CD4-positive, alpha-beta T cell treated with Interleukin-17A for 4 hours (primary cell): ENCODE data around the gene SEMA5B.

Source experiments
- DNase-seq: peaks from one replicate; pipeline ENCODE4 v3.0.0-alpha.2; 2020; ENCODE audit warnings: mixed read lengths

The SEMA5B gene

DNA sequence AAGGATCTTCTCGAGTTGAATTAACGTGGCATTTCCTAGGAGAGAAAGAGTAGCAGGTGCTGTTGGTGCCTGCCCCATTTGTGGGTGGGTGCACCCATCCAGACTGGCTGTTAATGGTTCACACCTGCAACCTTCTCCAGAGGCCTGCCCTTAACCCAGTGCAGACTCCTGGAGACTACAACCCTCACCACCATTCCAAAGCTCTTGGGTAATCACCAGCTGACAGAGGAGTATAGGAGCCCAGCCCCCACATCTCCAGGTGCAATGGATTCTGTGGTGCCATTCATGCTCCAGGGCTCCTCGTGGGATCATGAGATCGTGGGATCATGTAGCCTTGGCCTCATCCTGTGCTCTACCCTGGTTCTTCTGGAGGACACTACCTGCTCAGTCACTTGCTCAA, 60.2 kb downstream of the SEMA5B start:
- no peak for DNase-seq

DNA sequence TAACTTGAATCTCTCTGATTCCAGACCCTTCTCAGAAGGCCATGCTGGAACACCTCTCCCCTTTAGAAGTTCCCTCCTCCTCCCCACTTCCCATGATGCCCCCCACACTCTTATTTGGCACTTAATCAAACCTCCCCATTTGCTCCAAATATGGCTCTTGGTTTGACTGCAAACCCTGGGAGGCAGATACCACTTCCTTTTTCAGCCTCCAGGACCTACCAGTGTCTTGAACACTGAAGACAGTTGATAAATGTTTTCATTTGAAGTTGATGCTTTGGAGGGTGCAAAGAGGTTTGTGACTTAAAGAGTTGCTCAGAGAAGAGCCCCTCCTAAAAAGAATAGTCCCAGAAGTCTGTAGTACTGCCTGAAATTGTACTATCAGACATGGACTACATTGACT, 61.5 kb downstream of the SEMA5B start:
- no peak for DNase-seq

DNA sequence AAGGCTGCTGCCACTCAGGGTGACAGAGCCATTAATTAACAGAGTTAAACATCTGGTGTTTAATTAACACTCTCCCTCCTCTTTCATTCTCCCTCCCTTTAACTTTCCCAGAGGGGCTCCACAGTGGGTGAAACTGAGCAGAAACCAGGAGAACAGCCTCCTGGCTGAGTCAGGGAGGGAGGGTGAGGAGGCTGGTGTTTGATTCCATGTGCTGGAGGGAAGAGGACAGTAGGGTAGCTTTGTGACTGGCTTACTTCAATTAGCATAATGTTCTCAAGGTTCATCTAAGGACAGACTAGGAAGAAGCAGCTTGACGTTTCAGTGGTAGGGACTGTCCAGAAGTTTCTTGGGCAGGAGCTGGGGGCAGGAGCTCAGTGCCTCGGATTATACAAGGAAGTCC, 62.8 kb downstream of the SEMA5B start:
- DNase-seq, result no peak

DNA sequence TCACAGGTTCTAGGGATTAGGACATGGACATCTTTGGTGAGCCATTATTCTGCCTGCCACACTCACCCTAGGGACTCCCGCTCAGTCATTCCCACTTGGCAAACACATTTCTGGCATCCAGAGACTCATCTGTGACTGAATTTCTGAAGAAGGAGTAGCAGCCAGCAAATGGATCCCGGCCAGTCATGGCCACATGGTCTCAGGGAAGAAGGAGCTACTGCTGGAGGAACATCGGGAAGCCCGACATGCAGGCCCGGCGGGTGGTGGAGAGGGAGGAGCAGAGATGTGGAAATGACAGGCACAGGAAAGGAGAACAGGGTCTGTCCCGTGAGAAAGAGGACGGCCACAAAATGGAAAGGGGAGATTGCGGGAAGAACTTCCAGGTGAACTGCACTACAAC, 65.4 kb downstream of the SEMA5B start:
- no peak for DNase-seq

DNA sequence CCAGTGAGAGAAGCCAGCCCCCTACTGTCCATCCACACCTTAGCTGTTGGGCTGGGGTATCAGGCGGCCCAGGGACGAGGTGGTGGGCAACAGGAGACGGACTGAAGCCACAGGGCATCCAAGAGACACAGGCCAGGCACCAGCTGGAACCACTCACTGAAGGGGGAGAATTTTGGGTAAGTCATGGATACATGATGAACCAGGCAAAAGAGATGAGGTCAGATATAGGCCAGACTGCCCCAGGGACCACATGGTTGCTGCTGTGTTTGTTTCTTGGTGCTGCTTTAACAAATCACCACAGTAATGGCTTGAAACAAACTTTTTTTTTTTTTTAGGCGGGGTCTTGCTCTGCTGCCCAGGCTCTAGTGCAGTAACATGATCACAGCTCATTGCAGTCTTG, 66.4 kb downstream of the SEMA5B start:
- DNase-seq, result no peak

DNA sequence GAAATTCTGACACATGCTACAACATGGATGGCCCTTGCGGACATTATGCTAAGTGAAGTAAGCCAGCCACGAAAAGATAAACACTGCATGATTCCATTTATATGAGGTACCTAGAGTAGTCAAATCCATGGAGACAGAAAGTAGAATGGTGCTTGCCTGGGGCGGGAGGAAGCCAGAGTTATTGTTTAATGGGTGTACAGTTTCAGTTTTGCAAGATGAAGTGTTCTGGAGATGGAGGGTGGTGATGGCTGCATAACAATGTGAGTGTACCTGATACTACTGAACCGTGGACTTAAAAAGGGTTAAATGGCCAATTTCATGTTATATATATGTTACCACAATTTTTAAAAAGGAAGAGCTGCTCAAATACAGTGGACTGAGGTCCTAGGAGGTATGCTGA, 66.9 kb downstream of the SEMA5B start:
- no peak for DNase-seq

DNA sequence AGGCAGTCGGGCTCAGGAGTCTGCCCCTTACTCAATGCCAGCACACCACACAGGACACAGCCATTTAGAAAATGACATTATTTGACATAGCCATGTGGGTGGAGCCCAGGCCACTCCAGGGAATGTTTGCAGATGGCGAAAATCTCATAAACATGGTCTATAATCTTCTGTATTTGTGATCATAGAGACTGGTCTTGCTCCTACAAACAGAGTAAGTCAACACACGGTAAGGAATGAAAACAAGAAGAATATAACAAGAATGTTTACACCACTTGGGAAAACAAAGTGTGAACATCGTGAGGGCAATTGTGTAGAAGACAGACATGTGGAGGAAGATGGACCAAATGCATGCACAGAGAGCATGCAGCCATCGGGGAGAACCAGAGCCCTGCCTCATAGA, 68.2 kb downstream of the SEMA5B start:
- no peak for DNase-seq

DNA sequence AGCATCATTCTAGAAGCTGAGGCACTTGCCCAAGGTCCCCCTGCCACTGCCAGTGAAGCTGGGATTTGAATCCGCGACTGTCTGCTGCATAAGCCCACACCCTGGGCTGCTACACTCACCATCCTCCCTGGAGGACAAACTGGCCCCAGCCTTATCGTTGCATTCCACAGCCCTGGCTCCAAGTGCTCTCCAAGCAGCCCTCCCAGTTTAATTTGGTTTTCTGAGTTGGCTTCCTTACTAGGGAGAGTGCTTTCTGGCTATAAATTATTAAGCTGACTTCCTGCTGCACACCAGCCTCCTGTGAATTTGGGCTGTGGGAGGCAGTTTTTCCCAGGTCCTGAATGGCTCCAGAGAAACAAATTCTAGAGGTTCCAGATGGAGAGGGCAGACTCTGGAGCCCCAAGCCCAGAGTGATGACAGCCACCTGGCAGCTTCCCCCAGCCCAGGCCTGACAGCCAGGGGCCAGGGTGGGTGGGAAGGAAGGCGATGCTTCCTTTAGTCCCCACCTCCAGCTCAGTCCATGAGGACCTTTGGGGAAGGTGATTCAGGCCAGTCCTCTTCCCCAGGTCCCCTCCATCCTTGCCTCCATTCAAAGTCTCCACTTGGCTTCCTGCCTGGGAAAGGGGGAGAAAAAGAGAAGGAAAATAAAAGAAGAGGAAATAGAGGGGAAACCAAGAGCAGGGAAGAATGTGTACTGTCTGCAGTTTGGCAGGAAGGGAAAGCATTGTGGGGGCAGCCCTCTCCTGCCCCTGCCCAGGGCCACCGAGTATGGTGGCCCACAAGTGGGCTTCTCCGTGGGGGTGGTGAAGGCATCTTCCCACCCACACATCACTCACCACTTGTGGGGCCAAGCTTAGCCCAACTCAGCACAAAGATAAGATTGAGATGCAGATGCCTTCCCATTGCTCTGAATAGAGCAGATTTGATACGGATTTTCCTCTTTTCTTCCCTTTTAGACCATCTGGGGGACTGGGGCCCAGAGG, 69.6 kb downstream of the SEMA5B start:
- DNase-seq, result no peak

DNA sequence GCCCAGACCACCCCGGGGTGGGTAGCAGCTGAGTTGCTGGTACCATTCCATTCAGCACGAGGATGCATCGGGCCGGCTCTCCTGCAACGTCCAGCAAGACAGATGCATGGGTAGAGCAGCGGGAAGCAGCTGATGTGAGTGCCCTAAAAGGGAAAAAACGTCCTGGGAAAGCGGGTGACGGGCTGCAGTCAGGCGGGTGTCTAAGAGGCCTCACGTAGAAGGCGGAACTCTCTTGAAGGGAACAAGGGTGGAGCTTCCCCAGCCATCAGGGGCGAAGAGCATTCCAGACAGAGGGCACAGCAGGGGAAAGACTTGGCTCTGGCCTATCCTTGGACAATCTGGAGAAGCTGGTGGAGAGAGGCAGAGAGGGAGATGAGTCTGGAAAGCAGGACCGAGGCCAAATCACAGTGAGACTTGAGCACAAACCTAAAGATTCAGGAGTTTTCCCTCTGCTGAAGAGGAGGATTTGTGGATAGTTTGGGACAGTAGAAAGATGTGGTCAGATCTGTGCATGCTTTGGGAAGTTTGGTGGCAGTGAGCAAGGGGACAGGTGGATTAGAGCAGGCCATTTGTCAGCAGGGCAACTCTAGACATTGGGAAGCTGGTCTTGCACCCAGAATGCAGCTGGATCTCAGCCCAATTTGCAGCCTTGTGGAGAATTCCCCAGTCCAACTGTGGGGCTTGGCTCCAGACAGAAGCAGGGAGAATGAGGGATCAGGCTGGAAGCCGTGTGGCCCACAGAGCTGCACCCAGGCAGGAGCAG, 70.7 kb downstream of the SEMA5B start:
- DNase-seq, result no peak

DNA sequence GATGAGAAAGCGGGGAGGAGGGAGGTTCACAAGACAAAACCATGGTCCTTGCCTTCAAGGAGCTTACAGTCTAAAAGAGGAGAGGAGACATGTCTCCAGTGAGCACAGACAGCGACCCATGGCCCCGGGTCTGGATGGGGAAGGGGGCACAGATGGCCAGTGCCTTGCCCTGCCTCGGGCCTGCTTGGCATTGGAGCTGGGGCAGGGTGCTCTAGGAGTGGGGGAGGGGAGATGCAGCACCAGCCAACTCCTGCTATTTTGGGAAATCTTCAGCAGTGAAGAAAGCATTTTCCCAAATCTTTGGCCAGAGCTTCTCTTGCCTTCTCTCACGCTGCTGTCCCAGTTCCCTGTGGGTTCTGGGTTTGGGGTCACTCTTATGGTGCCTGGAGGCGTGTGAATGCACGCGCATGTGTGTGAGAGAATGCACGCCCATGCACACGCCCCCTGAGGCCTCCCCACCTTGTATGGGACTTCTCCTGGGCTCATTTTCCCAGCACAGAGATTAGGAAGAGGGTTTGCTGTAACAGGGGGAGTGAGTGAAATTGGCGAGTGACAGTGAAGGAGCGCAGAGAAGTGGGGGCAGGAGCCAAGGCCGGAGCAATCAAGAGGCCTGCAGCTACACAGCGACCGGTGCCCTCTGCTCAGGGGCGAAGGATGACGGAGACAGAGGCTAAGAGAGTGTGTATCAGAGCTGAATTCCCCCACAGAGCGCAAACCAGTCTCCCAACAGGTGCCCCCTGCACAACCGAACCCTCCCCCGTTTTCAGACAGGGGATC, 71.5 kb downstream of the SEMA5B start:
- DNase-seq, result no peak

DNA sequence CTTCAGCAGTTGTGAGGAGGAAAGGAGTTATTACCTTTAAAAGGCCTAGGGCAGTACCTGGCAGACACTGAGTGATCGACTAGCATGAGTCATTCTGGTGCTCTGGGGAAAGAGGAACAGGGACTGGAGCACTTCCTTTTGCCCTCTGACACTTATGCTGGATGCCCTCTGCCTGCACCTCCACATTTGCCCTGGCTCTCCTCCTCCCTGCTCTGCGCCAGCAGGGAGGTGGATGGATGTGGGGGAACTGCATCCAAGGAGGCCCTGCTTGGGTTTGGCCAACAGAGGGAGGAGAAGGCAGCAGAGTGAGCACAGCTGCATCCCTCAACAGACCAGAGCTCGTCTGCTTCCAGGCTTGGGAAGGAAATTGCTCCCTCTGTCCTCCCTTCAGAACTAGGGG, 75.0 kb downstream of the SEMA5B start:
- no peak for DNase-seq

DNA sequence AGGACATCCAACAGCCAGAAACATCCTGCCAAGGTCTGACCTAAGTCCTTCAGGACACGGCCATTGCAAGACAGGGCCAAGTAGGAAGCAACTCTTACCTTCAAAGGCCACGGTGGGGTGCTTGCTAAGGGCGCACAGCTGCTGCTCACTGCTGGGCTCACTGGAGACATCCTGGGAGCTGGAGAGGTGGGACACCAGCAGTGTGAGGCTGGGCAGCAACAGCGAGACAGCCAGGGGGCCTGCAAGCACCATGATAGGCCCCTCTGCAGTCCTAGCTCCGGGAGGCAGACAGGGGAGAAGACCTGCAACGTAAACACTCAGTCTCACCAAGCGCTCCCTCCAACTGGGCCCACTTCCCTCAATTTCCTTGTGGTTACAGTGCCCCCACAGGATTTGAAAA, 79.2 kb downstream of the SEMA5B start:
- DNase-seq, result no peak

DNA sequence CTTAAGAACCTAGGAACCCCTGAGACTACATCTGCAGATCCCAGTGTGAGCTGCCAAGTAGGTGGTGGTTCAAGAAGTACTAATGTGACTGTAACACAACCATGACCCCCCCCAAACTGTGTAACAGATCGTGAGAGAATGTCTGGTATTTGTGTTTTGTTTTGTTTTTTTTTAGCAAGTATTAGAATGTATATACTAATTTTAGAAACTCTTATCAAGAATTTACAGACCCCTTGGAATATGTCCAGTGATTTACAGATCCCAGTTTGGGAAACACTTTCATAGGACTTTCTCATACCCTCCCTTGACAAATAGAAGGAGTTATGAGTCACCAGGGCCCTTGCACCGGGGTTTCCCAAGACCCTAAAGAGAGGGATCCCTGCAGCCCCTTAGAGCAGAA, 79.8 kb downstream of the SEMA5B start:
- DNase-seq, result no peak

DNA sequence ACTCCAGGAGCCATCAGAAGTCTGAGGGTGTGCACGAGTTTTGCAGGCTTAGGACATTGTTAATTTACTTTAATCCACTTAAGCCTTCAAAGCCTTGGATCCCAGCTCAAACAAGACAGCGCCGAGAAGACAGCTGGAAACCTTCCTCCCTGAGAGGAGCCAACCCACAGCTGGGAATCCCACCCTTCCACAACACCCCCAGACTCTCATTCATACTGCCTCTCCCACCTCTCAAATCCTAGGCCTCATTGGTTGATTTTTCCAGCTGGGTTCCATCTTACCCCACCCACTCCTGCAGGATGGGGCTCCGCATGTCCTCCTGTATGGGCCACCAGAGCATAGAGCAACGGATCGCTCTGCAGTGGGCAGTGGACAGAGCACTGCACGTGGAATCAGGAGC, 80.4 kb downstream of the SEMA5B start:
- no peak for DNase-seq

DNA sequence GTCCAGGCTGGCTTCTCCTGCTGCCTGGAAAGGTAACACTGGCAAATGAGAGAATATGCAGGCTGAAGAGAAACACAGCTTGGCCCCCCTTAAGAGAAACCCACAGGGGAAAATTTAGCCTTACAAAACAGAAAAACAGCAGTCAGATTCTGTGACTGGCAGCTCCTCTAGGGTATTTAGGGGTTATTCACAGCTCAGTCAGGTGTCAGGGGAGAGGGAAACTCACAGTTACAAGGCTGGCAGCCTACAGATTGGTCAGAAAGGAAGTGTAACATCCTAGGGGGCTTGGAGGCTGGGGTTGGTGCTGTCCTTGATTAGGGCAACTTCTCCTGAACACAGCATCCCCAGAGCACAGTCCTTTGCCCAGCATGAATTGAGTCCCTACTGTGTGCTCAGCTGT, 81.4 kb downstream of the SEMA5B start:
- no peak for DNase-seq

DNA sequence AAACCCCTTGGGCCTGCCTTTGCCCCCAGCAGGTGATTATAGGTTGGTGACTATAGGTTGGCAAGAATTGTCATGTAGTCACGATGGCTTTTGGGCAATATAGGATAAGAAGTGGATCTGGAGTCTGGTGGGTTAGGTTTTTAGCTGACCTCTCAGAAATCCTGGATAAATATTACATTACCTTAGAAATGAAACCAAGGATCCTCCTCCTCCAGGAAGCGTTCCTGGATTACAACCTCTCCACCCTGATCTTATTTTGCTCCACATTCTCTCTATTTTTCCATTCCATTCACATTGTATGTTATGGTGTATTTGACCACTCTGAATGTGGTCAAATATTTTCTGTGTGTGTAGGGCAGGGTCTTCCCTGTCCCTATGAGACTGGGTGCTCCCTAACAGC, 82.3 kb downstream of the SEMA5B start:
- DNase-seq, result no peak

DNA sequence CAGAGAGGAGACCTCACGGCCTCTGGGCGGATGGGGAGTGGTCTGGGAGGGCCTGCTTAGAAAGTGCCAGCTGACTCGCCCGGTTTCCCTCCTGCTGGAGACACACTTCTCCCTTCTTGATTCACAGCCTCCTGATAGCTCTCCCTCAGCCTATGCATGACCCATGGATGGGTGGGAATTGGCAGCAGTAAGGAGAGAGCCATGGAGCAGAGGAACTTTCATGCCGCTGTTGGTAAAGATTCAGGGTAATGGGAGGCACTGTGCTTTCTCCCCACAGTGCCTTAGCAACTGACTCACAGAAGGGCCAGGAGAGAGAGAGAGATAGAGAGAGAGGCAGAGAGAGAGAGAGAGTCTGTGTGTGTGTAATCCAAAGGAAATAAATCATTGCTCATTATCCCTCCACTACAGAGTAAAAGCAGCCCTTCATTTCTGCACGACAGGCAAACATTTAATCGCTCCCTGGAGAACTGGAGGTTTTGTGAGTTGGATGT, 82.8 kb downstream of the SEMA5B start:
- no peak for DNase-seq

DNA sequence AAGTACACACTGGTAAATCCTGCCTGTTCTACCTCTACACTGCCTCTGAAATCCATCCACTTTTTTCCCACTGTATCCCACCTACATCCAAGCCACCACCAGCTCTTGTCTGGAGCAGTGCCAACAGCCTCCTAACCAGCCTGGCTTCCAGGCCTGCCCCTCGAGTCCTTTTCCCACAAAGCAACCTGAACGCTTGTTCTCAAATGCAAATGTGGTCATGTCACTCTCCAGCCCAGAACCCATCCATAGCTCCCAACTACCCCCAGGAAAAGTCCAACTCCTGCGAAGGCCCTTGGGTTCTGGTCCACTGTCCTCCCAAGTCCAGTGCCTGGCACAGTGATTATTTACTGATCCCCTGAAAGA, 83.8 kb downstream of the SEMA5B start:
- DNase-seq, result no peak

DNA sequence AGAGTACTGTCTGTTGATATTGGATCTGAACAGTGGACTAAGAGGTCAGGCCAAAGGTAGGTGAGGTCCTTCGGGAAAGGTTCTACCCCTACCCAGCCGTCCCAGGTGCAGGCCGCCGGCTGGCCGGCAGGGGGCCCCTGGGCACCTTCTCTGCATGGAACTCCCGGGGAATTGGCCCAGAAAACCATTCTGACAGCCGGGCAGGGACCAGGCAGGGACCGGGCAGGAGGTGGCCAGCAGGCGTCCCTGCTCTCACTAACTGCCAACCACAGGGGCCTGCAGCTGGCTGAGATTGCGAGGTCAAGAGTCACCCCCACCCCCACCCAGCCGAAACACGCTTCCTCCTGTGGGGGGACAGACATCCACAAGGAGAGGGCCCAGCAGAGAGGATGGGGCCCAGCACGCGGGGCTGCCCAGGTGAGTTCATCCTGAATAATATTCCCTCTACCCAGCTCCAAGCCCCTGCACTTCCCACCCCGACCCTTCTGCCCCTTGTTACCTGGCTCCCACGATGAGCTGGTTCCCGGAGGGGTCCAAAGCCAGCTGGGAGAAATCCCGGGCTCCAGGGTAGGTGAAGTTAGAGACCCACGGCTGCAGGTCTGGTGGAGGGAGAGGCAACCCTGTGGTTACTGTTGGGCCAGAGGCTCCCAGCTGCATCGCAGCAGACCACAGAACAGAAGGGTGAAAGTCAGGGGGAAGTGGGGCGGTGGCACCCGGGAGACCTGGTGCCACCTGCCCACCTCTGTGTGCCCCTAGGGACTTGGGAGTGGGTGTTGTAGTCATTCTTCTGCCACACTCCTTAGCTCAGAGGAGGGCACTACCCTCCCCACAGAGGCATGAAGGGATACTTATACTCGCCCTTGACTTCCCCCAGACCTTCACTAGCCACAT, 84.4 kb downstream of the SEMA5B start:
- DNase-seq, result peak; percentile 12

DNA sequence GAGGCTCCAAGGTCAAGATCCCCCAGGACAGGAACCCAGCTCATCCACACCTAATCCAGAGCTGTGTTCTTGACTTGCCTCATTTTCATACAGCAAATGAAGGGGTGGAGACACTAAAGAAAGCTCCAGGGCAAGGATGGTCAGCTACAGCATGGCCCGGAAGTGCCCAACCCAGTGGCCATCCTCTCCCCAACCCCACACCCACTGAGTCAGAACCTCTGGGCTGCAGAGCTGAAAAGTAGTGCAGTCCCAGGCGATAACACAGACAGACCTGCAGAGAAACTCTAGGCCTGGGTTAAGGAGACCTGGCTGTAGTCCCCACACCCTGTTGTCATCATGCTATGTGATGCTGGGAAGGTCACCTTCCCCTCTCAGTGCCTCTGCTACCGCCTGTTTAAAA, 85.3 kb downstream of the SEMA5B start:
- DNase-seq, result no peak

DNA sequence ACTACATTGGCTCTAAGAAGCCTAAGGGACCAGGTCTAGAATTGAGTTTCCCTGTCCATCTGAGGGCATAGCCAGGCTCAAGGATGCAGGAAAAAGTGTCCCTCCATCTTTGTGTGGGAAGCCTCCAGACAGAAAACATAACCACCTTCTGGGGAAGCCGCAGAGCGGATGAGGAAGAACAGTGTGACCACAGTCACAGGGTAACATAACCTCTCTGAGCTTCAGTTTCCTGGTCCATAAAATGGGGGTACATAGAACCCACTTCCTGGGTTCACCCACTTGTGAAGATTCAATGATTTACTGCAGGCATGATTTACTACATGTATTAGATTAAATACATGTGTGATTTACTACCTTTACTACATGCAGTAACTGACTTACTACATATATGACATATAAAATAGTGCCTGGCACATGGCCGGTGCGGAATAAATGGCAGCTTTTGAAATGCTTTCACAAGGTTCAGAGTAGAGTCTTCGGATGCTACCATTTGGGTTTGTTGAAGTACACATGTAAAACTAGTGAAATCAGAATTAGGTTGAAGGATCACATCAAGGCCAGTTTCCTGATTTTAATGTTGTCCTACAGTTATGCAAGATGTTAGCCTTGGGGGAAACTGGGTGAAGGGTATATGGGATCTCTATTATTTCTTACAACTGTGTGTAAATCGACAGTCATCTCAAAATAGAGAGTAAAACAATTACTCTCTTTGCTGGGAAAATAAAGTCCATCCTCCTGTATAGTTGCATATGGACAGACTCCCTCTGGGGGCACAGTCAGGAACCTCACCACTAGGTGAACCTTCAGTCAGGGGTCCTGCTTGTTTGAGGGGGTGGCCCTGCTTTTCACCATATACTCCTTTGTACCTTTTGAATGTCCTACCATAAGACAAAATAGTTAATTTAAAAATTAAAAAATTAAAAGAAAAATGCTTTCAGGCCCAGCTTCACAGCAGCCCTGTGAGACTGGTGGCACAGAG, 86.0 kb downstream of the SEMA5B start:
- DNase-seq, result no peak
